ENCODE measurements around the gene MYO9B.
"Not testable (repeated sequence)": the region's sequence is repeated elsewhere in the genome, so short reads cannot be mapped to it uniquely, and the experiment has no call there.

The MYO9B gene

DNA sequence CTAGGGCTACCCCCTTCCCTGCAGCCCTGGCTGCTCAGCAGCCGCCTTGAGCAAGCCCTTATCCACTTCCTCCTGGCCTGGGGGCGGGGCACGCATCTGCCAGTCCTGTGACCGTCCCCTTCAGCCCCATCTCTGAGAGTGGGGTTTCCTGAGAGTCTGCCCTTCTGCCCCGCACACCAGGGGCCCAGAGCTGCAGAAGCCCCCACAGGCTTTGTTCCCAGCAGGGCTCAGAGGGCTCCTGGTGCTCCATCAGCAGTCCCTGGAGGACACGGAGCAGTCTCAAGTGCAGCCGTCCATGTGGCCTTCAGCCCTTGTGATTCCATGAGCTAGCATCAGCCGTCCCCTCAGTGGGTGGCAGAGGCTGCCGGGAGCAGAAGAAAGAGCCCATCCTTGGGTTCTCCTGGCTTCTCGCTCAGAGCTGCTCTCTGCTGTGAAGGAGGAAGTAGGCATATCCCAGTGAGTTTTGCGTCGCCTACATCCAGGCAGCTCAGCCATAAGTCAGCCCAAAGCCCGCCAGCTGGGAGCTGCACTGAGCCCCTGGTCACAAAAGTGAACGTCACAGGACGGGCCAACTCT, 16.3 kb downstream of the MYO9B start:
- no peak for DNase-seq (ENCODE audit: low spot score)

GRCh38 chr19:17092696-17093095, 17.1 kb downstream of the MYO9B start:
- no peak for DNase-seq (ENCODE audit: low spot score)

DNA sequence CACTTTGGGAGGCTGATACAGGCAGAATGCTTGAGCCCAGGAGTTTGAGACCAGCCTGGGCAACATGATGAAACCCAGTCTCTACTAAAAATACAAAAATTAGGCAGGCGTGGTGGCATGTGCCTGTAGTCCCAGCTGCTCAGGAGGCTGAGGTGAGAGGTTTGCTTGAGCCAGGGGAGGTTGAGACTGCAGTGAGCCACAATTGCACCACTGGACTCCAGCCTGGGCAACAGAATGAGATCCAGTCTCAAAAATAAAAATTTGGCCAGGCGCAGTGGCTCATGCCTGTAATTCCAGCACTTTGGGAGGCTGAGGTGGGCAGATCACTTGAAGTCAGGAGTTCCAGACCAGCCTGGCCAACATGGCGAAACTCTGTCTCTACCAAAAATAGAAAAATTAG, 19.1 kb downstream of the MYO9B start:
- not testable (repeated sequence) for DNase-seq (ENCODE audit: low spot score)

GRCh38 chr19:17095141-17095919, 19.8 kb downstream of the MYO9B start:
- no peak for DNase-seq (ENCODE audit: low spot score)

GRCh38 chr19:17097593-17098126, 22.1 kb downstream of the MYO9B start:
- peak; percentile 31 for DNase-seq (ENCODE audit: low spot score)

DNA sequence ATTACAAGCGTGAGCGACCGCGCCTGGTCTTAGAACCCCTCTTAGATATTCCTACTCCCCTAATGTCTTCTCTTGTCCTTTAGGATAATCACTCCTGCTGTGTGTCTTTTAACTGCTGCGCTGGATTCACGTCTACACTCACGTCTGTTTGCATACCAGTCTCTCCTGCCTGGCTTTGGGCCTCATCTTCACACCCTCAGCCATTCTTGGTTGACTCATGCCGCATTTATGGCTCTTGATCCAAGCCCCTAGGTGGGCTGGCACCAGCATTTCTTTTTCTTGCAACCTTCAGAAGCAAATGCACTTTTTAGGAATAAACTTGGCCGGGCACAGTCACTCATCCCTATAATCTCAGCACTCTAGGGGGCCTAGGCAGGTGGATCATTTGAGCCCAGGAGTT, 22.7 kb downstream of the MYO9B start:
- no peak for DNase-seq (ENCODE audit: low spot score)

DNA sequence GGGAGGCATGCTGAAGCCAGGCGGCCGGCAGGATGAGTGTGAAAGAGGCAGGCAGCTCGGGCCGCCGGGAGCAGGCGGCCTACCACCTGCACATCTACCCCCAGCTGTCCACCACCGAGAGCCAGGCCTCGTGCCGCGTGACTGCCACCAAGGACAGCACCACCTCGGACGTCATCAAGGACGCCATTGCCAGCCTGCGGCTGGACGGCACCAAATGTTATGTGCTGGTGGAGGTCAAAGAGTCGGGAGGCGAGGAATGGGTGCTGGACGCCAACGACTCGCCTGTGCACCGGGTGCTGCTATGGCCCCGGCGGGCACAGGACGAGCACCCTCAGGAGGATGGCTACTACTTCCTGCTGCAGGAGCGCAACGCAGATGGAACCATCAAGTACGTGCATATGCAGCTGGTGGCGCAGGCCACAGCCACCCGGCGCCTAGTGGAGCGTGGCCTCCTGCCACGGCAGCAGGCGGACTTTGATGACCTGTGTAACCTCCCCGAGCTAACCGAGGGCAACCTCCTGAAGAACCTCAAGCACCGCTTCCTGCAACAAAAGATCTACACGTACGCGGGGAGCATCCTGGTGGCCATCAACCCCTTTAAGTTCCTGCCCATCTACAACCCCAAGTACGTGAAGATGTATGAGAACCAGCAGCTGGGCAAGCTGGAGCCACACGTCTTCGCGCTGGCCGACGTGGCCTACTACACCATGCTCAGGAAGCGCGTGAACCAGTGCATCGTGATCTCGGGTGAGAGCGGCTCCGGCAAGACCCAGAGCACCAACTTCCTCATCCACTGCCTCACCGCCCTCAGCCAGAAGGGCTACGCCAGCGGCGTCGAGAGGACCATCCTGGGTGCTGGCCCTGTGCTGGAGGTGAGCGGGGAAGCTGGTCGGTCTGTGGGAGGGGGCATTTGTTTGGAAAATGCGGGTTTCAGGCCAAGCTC, 26.4 kb downstream of the MYO9B start:
- DNase-seq (ENCODE audit: low spot score) = no peak

DNA sequence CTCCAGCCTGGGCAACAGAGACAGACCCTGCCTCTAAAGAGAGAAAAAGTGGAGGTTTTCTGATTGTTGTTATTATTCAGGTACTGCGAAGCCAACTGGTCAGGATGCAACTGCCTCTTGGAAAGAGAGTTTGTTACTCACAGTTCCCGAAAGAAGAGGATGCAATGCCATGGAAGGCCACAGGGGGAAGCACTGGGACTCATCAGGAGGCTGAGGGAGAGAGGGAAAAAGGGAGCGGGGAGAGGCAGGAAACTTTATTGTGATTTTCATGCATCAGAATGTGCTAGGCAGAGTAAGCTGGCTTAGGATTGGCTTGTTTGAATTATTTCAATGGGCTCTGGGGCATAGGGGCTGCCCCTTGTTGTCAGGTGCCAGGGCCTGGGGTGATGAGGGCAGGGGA, 27.6 kb downstream of the MYO9B start:
- no peak for DNase-seq (ENCODE audit: low spot score)

GRCh38 chr19:17104679-17105078, 29.1 kb downstream of the MYO9B start:
- DNase-seq (ENCODE audit: low spot score) = no peak

DNA sequence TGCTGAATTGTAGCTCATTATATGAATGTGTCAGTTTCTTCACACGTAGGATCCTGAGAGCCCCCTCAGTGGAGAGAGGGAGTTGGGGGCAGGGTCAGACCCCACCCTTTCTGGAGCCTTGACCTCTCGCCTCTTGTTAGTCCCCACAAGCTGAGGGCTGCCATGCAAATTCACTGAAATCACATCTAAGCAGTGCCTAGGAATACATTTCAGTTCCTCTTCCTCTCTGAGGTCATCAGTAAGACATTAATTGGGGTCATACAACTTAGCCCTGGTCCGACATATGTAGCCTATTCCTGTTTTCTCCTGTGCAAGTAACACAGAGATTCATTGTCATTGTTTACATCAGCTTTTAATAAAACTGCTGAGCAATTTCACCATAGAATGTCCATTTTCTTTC, 30.0 kb downstream of the MYO9B start:
- no peak for DNase-seq (ENCODE audit: low spot score)

GRCh38 chr19:17106964-17107363, 31.4 kb downstream of the MYO9B start:
- not testable (repeated sequence) for DNase-seq (ENCODE audit: low spot score)

- DNase-seq (ENCODE audit: low spot score) = peak; percentile 98
Measured at GRCh38 chr19:17107546-17108452, 32.2 kb downstream of the MYO9B start.

DNA sequence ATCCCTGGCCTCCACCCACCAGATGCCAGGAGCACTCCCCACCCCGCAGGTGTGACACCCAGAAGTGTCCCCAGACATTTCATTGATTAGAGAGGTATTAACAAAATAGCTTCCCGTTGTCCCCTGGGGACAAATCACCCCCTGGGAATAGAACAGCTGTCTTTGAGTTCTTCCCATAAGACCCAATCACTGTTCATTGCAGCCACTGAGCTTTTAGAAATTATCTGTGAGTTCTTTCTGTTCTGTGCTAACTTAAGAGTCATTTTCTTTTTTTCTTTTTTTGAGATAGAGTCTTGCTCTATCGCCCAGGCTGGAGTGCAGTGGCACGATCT, 32.8 kb downstream of the MYO9B start:
- DNase-seq (ENCODE audit: low spot score) = no peak

GRCh38 chr19:17109300-17109699, 33.7 kb downstream of the MYO9B start:
- DNase-seq (ENCODE audit: low spot score) = no peak

- no peak for DNase-seq (ENCODE audit: low spot score)
Measured at GRCh38 chr19:17109962-17110598, 34.5 kb downstream of the MYO9B start.

- no peak for DNase-seq (ENCODE audit: low spot score)
Measured at GRCh38 chr19:17110599-17110966, 35.0 kb downstream of the MYO9B start.

DNA sequence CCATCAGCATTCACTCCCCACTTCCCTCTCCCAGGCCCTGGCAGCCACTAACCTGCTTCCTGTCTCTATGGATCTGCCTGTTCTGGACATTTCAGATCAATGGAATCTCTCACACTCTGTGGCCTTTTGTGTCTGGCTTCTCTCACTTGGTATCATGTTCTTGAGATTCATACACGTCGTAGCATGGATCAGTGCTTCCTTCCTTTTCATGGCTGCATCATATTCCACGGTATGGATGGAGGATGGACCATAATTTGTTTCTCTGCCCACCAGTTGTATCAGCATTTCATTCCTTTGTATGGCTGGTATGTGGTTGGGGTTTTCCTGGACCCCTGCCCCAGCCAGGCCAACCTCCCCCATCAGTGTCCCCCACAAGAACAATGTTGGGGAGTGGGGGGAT, 36.2 kb downstream of the MYO9B start:
- DNase-seq (ENCODE audit: low spot score) = no peak

- no peak for DNase-seq (ENCODE audit: low spot score)
Measured at GRCh38 chr19:17112271-17112670, 36.7 kb downstream of the MYO9B start.

DNA sequence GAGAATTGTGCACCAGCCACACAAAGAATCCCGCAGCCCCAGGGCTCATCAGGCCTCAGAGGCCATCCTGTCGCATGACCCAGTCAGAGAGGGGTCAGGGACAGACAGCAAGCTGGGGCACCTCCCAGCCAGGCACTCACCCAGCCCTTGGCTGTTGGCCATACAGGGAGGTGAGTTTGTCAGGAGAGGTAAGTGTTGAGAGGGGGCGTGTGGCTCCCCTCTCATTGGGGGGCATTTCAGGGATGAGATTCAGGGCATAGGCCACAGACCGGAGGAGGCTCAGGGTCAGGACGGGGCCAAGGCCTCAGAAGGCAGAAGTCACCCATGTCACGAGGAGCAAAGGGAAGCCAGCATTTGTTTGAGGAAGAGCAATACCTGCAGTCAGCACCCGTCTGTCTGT, 37.1 kb downstream of the MYO9B start:
- no peak for DNase-seq (ENCODE audit: low spot score)

DNA sequence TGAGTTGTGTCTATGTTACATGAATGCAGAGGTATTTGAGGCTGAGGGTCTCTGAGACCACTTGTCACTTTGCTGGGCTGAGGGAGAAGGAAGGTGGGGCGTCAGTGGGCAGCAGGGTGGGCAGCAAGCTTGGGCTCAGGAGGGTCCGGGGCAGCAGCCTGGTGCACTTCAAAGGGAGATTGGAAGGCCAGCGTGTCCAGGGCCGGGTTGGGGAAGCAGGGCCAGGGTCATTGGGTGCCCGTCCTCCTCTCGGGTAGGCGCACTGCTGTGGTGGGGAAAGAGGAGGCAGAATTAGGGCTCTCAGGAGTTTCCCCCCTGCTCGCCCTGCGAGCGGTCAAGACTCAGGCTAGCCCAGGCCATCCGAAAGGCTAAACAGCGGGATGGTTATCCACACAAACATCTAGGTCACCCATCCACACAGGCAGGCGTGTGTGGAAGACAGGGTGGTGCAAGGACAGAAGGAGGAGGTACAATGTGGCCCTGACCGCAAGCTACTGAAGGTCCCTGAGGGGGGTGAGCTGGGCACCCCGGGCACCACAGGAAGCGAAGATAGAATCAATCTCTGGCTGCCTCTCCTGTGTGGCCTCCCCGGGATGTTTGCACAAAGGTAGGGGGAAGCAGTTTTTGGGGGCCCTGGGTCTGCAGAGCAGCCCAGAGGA, 37.7 kb downstream of the MYO9B start:
- DNase-seq (ENCODE audit: low spot score) = no peak

DNA sequence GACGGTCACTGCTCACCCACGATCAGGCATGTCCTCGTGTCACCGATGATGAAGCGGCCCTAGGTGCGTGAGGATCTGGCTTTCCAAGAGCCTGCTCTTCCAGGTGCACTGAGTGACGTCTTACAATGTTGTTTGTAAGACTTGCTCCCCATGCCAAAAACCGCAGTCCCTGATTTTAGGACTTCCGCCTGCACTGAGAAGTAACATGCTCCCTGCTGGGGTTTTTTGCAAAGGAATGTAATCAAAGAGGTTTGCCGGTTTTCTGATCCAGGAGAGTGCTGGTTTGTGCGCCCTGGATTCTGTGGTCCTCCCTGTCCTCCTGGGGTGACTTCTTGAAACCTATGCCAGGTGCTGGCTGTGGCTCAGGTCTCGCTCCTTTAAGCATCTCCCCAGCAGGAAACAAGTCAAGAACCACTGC, 38.8 kb downstream of the MYO9B start:
- no peak for DNase-seq (ENCODE audit: low spot score)

Data from kidney capillary endothelial cell (primary cell).